NCI-H2029 treated with DMSO at 0.1 percent for 48 hours (cell line): ENCODE data around the gene ASCL2.

Experiments used
- DNase-seq: peaks from one replicate; lab custom pipeline; 2025; lab: John Stamatoyannopoulos, UW

The ASCL2 gene

DNA sequence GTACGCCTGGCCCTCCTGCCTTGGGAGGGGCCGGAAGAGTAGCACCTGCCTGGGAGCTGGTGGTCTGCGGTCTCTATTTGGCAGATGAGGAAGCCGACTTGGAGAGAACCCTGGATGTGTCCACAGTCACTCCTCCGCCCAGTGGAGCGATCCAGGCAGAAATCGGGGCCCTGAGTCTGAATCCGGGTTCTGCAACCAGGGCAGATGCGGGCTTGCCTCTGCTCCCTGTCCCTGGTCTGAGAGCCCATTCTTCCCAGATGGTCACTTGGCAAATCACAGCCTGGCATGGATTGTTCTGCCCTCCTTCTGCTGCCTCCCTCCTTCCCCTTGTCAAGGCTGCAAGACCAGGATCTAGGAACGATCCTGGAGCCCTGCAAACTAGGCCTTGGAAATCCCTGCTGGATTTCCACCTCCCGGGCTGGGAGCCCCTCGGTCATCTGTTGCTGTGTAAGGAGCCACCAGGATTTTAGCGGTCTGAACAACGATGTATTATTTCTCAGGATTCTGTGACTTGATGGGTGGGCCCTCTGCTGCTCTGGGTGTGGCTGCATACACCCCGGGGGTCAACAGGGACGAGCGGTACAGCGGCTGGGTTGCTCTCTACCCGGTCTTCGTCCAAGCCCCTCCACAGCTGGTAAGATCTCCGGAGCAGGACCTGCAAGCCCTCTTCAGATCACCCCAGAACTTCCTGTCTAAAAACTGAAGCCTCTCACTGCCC, 2.0 kb upstream of the ASCL2 start:
- no peak for DNase-seq

DNA sequence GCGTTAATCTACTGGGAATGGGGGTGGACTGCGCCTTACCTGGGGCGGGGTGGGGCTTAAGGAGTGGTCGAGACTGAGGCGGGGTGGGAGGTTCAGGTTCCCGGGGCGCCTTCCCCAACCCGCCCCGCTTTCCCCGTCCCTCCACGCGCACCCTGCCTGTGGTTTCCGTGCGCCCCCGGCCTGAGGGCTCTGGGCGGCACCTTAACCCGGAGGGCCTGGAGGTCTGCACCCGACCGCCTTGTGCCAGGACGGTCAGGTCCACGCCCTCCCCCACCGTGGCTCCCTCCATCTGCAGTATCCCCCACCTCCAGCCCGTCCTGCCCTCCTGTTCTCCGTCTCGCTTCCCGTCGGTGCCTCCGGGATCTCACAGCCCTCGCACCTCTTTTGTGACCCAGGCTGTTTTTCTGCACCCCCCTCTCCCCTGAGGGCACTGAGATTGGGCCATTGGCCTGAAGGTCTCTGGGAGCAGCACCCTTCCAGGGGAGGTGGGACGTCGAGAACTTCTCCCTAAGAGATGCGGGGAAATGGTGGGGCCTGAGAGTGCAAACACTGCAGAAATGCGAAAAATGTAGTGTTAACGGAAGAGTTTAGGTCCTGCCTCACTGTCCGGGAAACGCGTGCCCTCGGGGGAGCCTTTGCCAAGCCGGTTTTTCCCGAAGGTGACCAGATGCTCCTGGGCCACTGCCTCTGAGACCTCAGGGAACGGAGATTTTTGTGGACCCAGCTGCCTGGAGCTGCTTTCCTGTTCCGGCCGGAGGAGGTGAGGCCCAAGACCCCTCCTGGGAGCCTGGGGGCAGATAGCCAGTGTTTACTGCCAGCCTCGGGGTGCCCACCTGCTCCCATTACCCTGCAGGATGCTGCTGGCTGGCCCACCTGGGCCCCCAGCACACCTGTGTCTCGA, 1.2 kb upstream of the ASCL2 start:
- DNase-seq, result no peak

DNA sequence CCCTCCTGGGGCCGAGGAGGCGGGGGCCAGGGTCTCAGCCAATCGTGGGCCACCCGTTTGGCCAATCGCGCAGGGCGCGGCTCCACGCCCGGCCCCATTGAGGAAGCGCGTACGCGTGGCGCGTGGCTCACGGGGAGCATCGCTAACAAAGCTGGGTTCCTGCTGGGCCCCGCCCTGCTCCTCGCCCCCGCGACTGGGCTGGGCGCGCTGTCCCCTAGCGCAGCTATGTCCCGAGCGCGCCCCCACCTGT, 614 bp upstream of the ASCL2 start:
- no peak for DNase-seq

DNA sequence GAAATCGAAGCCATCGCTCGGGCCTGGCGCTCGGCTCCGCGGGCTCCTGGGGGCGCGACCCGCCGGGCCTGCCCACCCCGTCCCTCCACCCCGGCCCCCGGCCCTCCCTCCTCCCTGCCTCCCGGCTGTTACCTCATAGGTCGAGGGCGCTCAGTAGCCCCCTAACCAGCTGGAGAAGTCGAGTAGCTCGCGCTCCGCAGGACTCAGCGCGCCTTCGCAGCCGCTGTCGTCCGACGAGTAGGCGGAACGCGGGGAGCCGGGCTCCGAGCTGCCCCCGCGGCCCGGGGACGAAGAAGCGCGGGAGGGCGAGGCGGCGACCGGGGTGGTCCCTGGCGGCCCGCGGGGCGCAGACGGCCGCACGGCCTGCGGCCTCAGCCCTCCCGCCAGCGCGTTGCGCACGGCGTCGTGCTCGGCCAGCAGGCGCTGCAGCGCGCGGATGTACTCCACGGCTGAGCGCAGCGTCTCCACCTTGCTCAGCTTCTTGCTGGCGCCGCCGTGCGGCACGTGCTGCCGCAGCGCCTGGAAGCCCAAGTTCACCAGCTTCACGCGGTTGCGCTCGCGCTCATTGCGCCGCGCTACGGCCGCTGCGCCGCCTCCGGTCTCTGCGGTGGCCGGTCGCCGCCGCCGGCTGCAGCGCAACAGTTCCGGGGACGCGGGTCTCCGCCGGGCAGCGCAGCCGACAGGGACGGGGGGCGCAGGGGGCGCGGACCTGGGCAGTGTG, 627 bp downstream of the ASCL2 start:
- no peak for DNase-seq

GRCh38 chr11:2268729-2269600, 1.4 kb downstream of the ASCL2 start:
- no peak for DNase-seq

- no peak for DNase-seq
Observed at GRCh38 chr11:2267851-2268728, 2.3 kb downstream of the ASCL2 start.

DNA sequence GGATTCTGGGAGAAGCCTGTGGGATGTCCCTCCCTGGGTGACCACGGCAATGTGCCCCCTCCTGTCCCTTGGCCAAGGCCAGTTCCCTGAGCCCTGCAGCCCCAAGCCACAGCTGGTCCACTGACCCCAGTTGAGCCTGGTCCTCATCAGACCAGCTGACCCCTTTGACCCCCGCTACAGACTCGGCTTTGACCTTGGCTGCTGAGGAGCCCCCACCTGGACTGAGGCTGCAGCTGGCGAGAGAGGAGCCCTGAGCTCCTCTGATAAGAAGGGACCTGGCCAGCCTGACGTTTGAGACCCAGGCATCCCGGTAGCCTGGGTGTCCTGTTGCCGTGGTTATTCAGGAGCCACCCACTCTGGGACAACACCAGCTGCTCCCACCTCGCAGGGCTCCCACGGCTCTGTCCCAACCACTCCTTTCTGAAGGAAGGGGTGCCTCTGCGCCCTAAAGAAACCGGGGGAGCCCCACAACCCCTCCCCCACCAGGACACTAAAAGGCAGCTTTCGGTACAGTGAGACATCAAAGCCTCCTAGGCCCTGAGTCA, 3.0 kb downstream of the ASCL2 start:
- no peak for DNase-seq

GRCh38 chr11:2266586-2267305, 3.6 kb downstream of the ASCL2 start:
- no peak for DNase-seq

DNA sequence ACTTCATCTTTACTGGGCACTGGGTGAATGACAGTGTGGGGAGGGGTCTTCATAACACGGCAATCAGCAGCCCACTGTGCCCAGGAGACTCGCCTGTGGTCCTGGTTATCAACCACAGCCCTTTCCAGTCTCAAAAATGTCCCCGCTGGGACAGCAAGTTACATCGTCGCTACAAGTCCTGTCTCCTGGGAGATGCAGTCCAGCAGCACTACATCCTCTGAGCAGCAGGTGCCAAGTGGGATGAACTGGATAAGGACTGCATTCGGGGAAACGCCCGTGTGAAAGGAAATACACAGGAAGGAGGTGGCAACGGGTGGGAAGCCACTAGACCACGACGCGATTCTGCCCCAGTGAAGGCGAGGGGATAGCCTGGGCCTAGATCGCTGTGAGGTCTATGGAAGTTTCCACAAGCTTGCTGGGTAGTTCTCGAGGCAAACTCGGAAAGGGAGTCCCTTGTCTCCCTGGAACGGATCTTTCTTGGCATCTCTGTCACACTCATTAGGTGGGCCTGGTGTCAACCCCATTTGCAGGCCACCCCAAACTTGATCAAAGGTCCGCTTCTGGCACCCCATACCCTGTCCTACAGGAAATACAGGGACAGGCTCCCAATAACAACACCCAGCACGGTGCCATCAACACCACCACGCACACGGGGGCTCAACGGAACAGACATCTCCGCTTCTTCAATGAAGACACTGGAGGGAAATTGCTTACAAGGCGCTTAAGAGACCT, 4.4 kb downstream of the ASCL2 start:
- no peak for DNase-seq

- DNase-seq, result no peak
Observed at GRCh38 chr11:2265396-2265795, 5.0 kb downstream of the ASCL2 start.

DNA sequence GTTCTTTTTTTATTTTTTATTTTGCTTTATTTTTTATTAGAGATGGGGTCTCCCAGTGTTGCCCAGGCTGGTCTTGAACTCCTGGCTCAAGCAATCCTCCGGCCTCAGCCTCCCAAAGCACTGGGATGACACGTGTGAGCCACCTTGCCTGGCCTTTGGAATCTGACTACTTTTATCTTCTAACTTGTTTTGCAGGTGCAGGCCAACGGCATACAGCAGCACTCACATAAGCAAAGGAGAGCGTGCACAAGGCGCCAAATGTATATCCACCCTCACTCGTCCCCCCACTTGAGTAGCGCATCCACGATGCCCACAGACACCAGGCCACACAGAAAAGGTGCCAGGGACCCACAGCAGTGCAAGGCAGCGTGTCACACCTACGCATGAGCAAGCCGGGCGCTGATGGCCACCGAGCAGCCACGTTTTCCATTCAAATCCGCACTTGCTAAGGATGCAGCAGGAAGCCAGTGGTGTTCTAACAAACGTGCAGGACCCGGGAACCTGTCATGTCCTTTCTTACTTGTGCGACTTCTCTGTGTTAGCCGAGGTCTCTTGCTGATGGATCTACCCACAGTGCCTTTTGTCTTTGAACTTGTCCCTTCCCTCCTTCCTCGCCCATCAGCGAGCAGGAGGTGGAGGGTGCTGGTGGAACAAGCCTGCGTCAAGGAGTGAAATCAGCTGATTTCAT, 5.9 kb downstream of the ASCL2 start:
- DNase-seq, result no peak

DNA sequence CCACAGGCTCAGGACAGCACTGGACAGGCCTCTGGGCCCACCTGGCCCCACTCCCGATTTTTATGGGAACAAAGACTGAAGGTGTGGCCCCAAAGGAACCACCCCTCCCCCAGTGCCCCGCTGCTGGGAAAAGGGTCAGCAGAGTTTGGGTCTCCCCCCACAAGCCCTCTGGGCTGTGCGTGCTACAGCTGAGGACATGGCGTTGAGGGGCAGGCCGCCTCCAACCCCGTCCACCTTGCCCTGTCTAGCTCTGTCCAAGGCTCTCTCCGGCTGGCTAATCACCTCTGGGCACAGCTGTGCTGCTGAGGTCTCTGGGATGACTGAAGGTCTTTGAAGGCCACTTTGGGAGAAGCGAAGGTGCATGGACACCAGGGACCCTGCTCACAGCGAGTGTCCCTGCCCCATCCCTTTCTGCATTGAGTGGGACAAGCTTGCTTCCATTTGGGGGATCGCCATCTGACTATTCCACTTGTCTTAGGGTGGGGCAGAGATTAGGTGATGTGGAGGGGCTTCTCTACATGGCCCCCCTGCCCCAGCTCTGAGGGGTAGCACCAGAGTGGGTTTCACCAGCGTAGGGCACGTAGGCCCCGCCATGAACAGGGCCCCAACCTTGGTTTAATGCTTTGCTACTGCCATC, 6.5 kb downstream of the ASCL2 start:
- no peak for DNase-seq

DNA sequence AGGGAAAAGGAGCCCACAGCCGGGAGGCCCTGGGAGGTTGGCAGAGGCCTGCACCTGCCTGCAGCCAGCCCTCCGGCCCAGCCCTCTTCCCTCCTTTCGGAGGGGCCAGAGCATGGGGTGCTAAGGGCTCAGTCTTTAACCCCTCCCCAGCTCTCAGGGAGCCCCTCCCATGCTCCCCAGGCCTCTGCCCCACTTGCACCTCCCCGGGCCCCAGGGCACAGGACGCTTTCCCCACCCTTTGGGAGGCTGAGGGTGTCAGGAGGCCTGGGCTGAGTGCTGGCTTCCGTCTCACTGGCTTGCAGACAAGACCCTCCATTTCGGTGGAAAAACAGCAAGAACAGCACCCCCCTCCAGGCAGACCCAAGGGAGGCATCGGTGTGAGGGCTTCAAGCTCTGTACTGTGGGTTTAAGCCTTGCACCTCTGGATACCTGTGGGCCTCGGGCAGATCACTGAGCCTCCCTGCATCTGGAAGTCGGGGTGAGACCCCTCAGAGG, 7.3 kb downstream of the ASCL2 start:
- DNase-seq, result no peak

DNA sequence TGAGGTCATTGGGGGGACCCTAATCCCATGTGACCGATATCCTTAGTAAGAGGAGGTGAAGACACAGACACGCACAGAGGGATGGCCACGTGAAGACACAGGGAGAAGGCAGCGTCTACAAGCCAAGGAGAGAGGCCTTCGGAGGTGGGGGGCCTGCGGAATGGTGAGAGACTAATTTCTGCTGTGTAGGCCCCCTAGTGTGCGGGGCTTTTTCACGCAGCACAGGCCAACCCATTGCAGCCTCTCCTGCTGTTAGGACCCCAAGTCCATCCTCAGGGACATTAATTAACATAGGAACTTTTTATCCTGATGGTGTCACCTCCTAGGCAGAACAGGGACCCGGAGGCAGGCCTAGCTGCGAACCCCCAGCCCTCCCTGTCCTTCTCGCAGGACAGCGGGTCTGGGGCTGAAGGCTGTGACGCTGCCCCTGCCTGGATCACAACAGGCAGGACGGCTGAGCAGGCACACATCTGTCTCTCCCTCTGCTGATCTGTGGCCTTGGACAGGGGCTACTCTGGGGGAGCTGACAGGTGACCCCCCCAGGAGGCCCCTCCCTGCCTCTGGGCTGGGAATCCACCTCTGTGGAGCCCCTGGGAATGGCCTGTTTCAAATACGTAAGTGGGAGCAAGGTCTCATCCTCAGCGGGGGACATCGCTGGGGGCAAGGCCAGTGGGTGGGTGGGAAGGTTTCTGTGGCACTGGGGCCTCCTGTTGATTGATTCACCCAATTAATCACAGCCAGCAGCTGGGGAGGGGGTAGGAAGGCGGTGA, 7.9 kb downstream of the ASCL2 start:
- DNase-seq, result no peak

DNA sequence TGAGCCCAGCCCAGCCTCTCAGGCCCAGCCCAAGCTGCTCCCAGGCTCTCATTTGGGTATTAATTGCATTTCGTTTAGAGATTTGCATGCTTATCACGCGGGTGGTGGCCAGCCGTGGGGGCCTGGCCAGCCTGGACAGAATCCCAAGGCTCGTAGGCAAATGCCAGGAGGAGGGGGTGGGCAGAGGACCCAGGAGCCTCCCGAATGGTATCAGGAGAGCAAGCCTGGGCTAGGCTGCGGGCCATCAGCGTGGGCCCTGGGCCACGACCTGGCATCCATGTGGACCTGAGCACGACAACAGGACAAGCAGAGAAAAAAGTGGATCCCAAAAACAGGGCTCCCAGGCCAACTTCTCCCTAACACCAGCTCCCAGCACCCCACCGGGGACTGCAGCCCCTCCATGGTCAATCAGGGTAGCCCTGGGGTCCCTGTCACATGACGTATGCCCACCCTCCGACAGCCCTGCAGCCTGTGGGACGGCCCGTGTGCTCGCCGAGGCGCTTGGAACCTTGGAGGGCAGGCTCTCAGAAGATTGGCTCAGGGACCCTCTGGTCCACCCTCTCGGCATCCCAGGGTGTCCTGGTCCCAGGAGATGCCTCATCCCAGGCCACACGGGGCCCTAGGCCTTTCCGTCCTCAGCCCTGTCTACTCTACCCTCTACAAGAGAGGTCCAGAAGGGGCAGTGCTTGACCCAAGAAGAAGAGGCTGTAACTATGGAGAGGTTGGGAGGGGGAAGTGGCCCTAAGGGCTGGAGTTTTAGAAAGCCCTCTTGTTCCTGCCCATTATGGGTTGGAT, 8.8 kb downstream of the ASCL2 start:
- no peak for DNase-seq
